A673 (cell line): ENCODE measurements around the gene GCDH.

Experiments used
- EZH2 ChIP-seq: fragments of 200-600 bp; sonication (generic); IDR thresholded peaks from 2 replicates; pipeline ENCODE4 v1.6.1; 2017; ENCODE audit warnings: borderline replicate concordance, low read depth, mild to moderate bottlenecking, mixed read lengths, antibody characterized with exemption, low read length; ENCODE audit not compliant: poor library complexity, severe bottlenecking
- TF ChIP-seq, protein P1 (sequence below): fragments of 300-800, 200-600 bp; sonication (generic); conservative IDR thresholded peaks from 2 replicates; pipeline ENCODE4 v1.5.1; 2017; ENCODE audit warnings: low read depth, mild to moderate bottlenecking, antibody characterized with exemption, low read length, moderate library complexity, mixed read lengths

- TF ChIP-seq, protein P1, sequence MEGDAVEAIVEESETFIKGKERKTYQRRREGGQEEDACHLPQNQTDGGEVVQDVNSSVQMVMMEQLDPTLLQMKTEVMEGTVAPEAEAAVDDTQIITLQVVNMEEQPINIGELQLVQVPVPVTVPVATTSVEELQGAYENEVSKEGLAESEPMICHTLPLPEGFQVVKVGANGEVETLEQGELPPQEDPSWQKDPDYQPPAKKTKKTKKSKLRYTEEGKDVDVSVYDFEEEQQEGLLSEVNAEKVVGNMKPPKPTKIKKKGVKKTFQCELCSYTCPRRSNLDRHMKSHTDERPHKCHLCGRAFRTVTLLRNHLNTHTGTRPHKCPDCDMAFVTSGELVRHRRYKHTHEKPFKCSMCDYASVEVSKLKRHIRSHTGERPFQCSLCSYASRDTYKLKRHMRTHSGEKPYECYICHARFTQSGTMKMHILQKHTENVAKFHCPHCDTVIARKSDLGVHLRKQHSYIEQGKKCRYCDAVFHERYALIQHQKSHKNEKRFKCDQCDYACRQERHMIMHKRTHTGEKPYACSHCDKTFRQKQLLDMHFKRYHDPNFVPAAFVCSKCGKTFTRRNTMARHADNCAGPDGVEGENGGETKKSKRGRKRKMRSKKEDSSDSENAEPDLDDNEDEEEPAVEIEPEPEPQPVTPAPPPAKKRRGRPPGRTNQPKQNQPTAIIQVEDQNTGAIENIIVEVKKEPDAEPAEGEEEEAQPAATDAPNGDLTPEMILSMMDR, result no peak
- no peak for TF ChIP-seq EZH2
Measured at GRCh38 chr19:12890787-12891552, at the start of gene GCDH.
